ENCODE measurements around the gene TMCC1.

DNA sequence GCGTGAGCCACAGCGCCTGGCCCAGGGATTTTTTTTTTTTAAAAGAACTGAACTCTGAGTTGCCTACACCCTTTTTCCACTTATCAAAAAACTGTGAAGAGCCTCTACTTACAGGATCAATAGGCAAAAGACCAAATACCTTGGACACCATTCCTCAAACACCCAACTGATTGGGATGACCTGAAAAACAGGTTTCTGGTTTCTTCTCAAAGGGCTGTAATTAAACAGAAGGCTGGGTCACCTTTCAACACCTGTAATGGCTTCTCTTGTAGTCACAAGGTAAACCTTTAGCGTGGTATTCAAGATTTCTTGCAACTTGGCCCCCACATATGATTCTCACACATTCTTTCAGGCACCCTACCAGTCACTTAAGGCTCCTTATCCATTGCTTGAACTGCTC lies 248.7 kb downstream of the TMCC1 start:
- TF ChIP-seq, protein P1, sequence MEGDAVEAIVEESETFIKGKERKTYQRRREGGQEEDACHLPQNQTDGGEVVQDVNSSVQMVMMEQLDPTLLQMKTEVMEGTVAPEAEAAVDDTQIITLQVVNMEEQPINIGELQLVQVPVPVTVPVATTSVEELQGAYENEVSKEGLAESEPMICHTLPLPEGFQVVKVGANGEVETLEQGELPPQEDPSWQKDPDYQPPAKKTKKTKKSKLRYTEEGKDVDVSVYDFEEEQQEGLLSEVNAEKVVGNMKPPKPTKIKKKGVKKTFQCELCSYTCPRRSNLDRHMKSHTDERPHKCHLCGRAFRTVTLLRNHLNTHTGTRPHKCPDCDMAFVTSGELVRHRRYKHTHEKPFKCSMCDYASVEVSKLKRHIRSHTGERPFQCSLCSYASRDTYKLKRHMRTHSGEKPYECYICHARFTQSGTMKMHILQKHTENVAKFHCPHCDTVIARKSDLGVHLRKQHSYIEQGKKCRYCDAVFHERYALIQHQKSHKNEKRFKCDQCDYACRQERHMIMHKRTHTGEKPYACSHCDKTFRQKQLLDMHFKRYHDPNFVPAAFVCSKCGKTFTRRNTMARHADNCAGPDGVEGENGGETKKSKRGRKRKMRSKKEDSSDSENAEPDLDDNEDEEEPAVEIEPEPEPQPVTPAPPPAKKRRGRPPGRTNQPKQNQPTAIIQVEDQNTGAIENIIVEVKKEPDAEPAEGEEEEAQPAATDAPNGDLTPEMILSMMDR (IDR thresholded peaks at IDR 0.05), result no peak
- no peak for TF ChIP-seq POLR2A (IDR thresholded peaks at IDR 0.05)

Data from thyroid gland (tissue), 4 donors.